Measurements from ENCODE around the gene EFHD2. TPM values are rescaled to one million over a fixed set of nuclear protein-coding genes. Genes with fewer than 3 reads are reported as not detected.

Gene EFHD2
- total RNA-seq: 78.7 and 102 TPM in 2 replicates

GRCh38 chr1:15409388-15410222 lies at the start of gene EFHD2:
EFHD2 (plus strand) TSS chr1:15409888; CDS start chr1:15409972, 84 bp downstream.

GRCh38 chr1:15456313-15456954 lies 46.7 kb downstream of the EFHD2 start, which contains the start of gene CELA2A:
CELA2A (plus strand) TSS chr1:15456732; CDS start chr1:15456754, 22 bp downstream.

GRCh38 chr1:15475752-15476314 lies 66.1 kb downstream of the EFHD2 start, which contains the start of gene CELA2B:
CELA2B (plus strand) TSS chr1:15476104; CDS start chr1:15476126, 22 bp downstream.

Other genes with a start within 250 kb of the EFHD2 start
- gene FHAD1, start 162.7 kb upstream of the EFHD2 start, total RNA-seq: 0.14 and 0.27 TPM in 2 replicates
- gene CTRC, start 28.6 kb downstream of the EFHD2 start, total RNA-seq: not detected in 2 replicates
- not detected in 2 replicates for gene CELA2A, start 46.8 kb downstream of the EFHD2 start, total RNA-seq
- not detected in 2 replicates for gene CELA2B, start 66.2 kb downstream of the EFHD2 start, total RNA-seq
- 4.8 and 6.0 TPM in 2 replicates for gene CASP9, start 114.3 kb downstream of the EFHD2 start, total RNA-seq
- 23.8 and 25.9 TPM in 2 replicates for gene DNAJC16, start 117.0 kb downstream of the EFHD2 start, total RNA-seq
- 0.93 and 2.3 TPM in 2 replicates for gene AGMAT, start 175.2 kb downstream of the EFHD2 start, total RNA-seq
- 35.0 and 38.3 TPM in 2 replicates for gene DDI2, start 207.6 kb downstream of the EFHD2 start, total RNA-seq

Data from thoracic aorta endothelial cell (primary cell).